ENCODE results near the gene SAP30BP. TPM values are rescaled to one million over a fixed set of nuclear protein-coding genes. Genes with fewer than 3 reads are reported as not detected.

SAP30BP gene
- total RNA-seq, 1 donor, result 60.0 TPM

DNA sequence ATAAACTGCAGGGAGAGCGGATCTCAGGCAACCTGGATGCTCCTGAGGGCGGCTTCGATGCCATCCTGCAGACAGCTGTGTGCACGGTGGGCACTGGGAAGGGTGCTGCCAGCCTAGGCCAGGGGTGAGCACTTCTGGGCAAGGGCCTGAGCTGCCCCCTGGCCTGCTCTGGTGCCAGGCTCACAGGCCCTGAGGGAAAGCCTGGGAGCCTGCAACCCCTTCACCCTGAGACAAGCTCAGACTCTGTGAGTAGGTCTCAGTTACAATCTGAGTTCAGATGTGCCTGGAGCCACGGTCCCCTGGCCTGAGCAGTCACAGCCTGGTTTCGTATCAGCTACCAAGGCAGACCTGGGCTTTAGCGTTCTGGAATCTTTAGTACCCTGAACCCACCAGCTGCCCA lies 62.2 kb downstream of the SAP30BP start:
- TF ChIP-seq, protein P1, sequence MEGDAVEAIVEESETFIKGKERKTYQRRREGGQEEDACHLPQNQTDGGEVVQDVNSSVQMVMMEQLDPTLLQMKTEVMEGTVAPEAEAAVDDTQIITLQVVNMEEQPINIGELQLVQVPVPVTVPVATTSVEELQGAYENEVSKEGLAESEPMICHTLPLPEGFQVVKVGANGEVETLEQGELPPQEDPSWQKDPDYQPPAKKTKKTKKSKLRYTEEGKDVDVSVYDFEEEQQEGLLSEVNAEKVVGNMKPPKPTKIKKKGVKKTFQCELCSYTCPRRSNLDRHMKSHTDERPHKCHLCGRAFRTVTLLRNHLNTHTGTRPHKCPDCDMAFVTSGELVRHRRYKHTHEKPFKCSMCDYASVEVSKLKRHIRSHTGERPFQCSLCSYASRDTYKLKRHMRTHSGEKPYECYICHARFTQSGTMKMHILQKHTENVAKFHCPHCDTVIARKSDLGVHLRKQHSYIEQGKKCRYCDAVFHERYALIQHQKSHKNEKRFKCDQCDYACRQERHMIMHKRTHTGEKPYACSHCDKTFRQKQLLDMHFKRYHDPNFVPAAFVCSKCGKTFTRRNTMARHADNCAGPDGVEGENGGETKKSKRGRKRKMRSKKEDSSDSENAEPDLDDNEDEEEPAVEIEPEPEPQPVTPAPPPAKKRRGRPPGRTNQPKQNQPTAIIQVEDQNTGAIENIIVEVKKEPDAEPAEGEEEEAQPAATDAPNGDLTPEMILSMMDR (IDR thresholded peaks at IDR 0.05; ENCODE audit: insufficient read depth, low read depth, low read length), result no peak
- DNase-seq (ENCODE audit: low read depth), result no peak
- no peak overlapping the region for H3K4me3 ChIP-seq (ENCODE audit: low read depth, low read length)

DNA sequence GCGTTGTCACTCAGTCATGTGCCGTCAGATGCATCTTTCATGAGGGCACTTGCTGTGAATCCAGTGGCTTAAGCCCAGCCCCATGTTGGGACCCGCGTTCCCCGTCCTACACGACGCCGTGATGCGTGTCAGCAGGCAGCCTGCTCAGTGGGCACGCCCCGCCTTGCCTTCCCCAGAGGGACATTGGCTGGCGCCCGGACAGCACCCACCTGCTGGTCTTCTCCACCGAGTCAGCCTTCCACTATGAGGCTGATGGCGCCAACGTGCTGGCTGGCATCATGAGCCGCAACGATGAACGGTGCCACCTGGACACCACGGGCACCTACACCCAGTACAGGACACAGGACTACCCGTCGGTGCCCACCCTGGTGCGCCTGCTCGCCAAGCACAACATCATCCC lies 62.9 kb downstream of the SAP30BP start:
- TF ChIP-seq, protein P1 (IDR thresholded peaks at IDR 0.05; ENCODE audit: insufficient read depth, low read depth, low read length), result no peak
- H3K4me3 ChIP-seq (ENCODE audit: low read depth, low read length), result no peak overlapping the region
- DNase-seq (ENCODE audit: low read depth), result no peak

DNA sequence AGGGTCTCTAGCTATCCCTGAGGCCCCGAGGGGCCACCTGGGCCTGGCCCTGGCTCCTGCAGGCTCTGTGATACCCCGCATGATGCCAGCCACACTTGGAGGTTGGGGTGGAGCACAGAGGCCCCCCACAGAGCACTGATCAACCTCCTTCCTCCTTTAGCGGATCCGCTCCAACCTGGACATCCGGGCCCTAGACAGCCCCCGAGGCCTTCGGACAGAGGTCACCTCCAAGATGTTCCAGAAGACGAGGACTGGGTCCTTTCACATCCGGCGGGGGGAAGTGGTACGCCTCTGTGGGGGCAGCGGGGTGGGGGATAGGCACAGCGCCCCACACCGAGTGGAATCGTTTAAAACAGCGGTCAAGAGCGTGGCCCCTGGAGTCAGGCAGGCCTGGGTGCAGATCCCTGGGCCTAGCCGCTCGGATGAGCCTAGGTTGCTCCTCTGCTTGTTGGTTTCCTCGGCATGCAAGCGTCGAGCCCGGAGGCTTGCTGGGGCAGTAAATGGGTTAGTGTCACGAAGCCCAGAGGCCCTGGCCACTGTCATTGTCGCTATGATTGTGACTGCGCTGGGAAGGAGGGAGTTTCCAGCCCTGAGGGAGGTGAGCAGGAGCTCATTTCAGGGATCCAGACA lies 64.1 kb downstream of the SAP30BP start:
- no peak for DNase-seq (ENCODE audit: low read depth)
- TF ChIP-seq, protein P1 (IDR thresholded peaks at IDR 0.05; ENCODE audit: insufficient read depth, low read depth, low read length), result no peak
- no peak overlapping the region for H3K4me3 ChIP-seq (ENCODE audit: low read depth, low read length)

DNA sequence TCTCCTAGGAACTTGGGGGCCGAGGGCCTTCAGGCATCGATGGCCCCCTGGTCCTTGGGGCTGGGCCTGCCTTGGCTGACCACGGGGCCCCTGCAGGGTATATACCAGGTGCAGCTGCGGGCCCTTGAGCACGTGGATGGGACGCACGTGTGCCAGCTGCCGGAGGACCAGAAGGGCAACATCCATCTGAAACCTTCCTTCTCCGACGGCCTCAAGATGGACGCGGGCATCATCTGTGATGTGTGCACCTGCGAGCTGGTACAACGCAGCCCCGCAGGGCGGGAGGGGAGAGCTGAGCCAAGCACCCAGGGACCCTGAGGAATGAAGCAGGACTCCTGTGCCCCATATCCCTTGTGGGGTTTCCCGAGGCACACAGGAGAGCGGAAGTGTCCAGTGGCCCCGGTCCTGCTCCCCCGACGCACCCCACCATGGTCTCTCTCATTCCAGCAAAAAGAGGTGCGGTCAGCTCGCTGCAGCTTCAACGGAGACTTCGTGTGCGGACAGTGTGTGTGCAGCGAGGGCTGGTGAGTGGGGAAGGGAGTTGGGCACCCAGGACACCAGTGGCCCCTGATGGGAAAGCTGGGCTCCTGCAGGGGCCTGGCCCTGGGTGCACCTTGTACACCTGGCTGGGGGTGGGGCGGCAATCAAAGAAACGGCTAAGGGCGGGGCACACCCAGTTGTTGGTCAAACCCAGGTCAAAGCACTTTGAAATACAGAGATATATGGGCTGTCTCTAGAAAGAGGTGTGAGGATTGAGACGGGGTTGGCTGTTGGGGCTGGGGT lies 64.8 kb downstream of the SAP30BP start:
- DNase-seq (ENCODE audit: low read depth), result no peak
- H3K4me3 ChIP-seq (ENCODE audit: low read depth, low read length), result no peak overlapping the region
- TF ChIP-seq, protein P1 (IDR thresholded peaks at IDR 0.05; ENCODE audit: insufficient read depth, low read depth, low read length), result no peak

DNA sequence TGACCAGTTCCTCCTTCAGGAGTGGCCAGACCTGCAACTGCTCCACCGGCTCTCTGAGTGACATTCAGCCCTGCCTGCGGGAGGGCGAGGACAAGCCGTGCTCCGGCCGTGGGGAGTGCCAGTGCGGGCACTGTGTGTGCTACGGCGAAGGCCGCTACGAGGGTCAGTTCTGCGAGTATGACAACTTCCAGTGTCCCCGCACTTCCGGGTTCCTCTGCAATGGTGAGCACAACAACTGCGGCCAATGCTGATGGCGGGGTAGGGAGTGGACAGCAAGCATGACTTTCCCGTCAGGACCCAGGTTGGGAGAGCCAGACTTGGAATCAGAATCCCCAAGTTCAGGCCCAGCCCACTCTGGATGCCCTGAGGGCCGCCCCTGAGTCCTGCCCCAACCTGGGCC lies 66.3 kb downstream of the SAP30BP start:
- DNase-seq (ENCODE audit: low read depth), result no peak
- H3K4me3 ChIP-seq (ENCODE audit: low read depth, low read length), result no peak overlapping the region
- TF ChIP-seq, protein P1 (IDR thresholded peaks at IDR 0.05; ENCODE audit: insufficient read depth, low read depth, low read length), result no peak

DNA sequence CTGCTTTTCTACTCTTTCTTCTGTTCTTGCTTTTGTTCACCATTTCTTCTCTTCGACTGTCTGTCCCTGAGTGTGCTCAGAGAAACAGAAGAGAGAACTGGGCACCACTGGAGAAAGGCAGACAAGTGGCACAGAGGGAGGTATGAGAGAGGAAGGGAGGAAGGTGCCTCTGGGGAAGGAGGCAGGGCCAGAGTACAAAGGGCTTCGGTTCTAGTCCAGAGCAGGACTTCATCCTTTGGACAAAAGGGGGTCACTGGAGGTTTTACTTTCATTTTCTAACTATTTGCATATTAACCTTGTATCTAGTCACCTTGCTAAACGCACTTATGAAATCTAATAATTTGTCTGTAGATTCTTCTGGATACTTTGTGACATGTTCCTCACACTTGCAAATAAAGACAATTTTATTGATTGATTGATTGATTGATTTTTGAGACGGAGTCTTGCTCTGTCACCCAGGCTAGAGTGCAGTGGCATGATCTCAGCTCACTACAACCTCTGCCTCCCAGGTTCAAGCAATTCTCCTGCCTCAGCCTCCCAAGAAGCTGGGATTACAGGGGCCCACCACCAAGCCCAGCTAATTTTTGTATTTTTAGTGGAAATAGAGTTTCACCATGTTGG lies 67.6 kb downstream of the SAP30BP start:
- no peak for DNase-seq (ENCODE audit: low read depth)
- TF ChIP-seq, protein P1 (IDR thresholded peaks at IDR 0.05; ENCODE audit: insufficient read depth, low read depth, low read length), result no peak
- no peak overlapping the region for H3K4me3 ChIP-seq (ENCODE audit: low read depth, low read length)

All from fibroblast of villous mesenchyme (primary cell).